ENCODE measurements around the gene TMEM132C. TPM values are rescaled to one million over a fixed set of nuclear protein-coding genes. Genes with fewer than 3 reads are reported as not detected.

TMEM132C gene
- total and polyA plus RNA-seq, 2 of the 8 experiments (the other 6 are each of a cell fraction or from before 2014, with no cell fraction given), result 0.23 to 0.76 TPM

GRCh38 chr12:128322341-128322740 is 55.4 kb downstream of the TMEM132C start:
- H3K23ac ChIP-seq (ENCODE audit: insufficient read length), result no peak overlapping the region
- H3K23me2 ChIP-seq (ENCODE audit: low read depth, low read length), result no peaks in the 10 kb centered on the region
- no peaks in the 10 kb centered on the region for H4K20me1 ChIP-seq (replicated peaks in 1 of 2; ENCODE audit: control insufficient read depth in 1 of 2, insufficient read depth in 2 of 2, low read length in 2 of 2)
- no peak overlapping the region for H3K4me2 ChIP-seq (ENCODE audit: insufficient read depth in 1 of 2, low read depth in 2 of 2, low read length in 2 of 2)
- DNase-seq (ENCODE audit: low read depth in 1 of 2, low spot score in 2 of 2) (no peak), FAIRE-seq (no peak)
- no peak overlapping the region for H3K18ac ChIP-seq (ENCODE audit: extremely low read depth, low read length)
- H4K8ac ChIP-seq (ENCODE audit: extremely low read depth, insufficient read depth, low read length), result no peak overlapping the region
- no peak overlapping the region for H4K91ac ChIP-seq (replicated peaks; ENCODE audit: insufficient read length, low read length)
- no peak overlapping the region for H3K14ac ChIP-seq (ENCODE audit: insufficient read length)
- H2AK5ac ChIP-seq (ENCODE audit: low read depth, low read length), result no peak overlapping the region
- no peak overlapping the region for H2BK5ac ChIP-seq (ENCODE audit: low read depth, low read length)
- WGBS, 2 experiments (ENCODE audit: extremely low coverage in 1 of 2, insufficient coverage in 1 of 2, insufficient read length in 1 of 2, insufficient replicate concordance in 2 of 2, low coverage in 1 of 2, low lambda C conversion rate in 2 of 2, missing lambda C conversion rate in 1 of 2), result 92% methylated on average over 5 of the region's 5 CpGs; no CpG with 5 or more reads in 1 of the 2 experiments
- no peaks in the 10 kb centered on the region for H3K79me2 ChIP-seq (ENCODE audit: control insufficient read depth in 1 of 2, insufficient read depth in 2 of 2, low read length in 2 of 2)
- H2BK15ac ChIP-seq (ENCODE audit: low read length), result no peak overlapping the region
- CTCF ChIA-PET (ENCODE audit: partially characterized antibody), result no interaction called here
- H3K79me1 ChIP-seq (ENCODE audit: low read depth, low read length), result no peaks in the 10 kb centered on the region
- no peaks in the 10 kb centered on the region for H3K9me3 ChIP-seq (ENCODE audit: insufficient read depth in 2 of 2, low read depth in 1 of 2, low read length in 1 of 2)
- no peaks in the 10 kb centered on the region for H3K36me3 ChIP-seq (ENCODE audit: control insufficient read depth in 2 of 4, insufficient read depth in 4 of 4, low read length in 3 of 4)
- no peak overlapping the region for H2BK120ac ChIP-seq (replicated peaks; ENCODE audit: low read depth, low read length)
- no peak overlapping the region for H4K5ac ChIP-seq (ENCODE audit: insufficient read length, low read depth, low read length)
- POLR2A ChIA-PET (ENCODE audit: partially characterized antibody), result no interaction called here
- H2BK12ac ChIP-seq (ENCODE audit: low read depth, low read length), result no peak overlapping the region
- H3K27ac ChIP-seq (ENCODE audit: low read depth, low read length), result no peak overlapping the region
- H3K27me3 ChIP-seq (replicated peaks in 1 of 4; ENCODE audit: control insufficient read depth in 3 of 4, extremely low read depth in 1 of 4, insufficient read depth in 3 of 4, low read length in 3 of 4), result peaks cover 0 to 2% (median 0%) of the 10 kb centered on the region in 4 experiments; a peak in 1 of 7 replicates
- no peak overlapping the region for H3K4me3 ChIP-seq (ENCODE audit: extremely low read depth in 1 of 4, insufficient read depth in 2 of 4, low read depth in 3 of 4, low read length in 4 of 4)
- no peak overlapping the region for H3K4ac ChIP-seq (replicated peaks; ENCODE audit: insufficient read length, low read depth, low read length)
- no peak overlapping the region for H3K56ac ChIP-seq (replicated peaks; ENCODE audit: insufficient read length, low read depth, low read length)
- H3K4me1 ChIP-seq (replicated peaks in 1 of 4; ENCODE audit: control insufficient read depth in 3 of 4, insufficient read depth in 4 of 4, low read length in 3 of 4), result no peaks in the 10 kb centered on the region; a peak in 2 of 7 replicates
- no peak overlapping the region for H3K9ac ChIP-seq (replicated peaks in 1 of 4; ENCODE audit: extremely low read depth in 1 of 4, low read depth in 3 of 4, low read length in 3 of 4)
- no peak overlapping the region for H2BK20ac ChIP-seq (ENCODE audit: low read length)
- H2AFZ ChIP-seq (ENCODE audit: low read length), result no peak overlapping the region
- no peak for TF ChIP-seq TEAD4 (IDR thresholded peaks at IDR 0.05; ENCODE audit: low read depth, low read length)
- TF ChIP-seq RAD21 (IDR thresholded peaks at IDR 0.05 in 1 of 2, conservative IDR thresholded peaks at IDR 0.05 in 1 of 2; ENCODE audit: low read depth in 2 of 2, low read length in 2 of 2), result no peak
- TF ChIP-seq, protein P1, sequence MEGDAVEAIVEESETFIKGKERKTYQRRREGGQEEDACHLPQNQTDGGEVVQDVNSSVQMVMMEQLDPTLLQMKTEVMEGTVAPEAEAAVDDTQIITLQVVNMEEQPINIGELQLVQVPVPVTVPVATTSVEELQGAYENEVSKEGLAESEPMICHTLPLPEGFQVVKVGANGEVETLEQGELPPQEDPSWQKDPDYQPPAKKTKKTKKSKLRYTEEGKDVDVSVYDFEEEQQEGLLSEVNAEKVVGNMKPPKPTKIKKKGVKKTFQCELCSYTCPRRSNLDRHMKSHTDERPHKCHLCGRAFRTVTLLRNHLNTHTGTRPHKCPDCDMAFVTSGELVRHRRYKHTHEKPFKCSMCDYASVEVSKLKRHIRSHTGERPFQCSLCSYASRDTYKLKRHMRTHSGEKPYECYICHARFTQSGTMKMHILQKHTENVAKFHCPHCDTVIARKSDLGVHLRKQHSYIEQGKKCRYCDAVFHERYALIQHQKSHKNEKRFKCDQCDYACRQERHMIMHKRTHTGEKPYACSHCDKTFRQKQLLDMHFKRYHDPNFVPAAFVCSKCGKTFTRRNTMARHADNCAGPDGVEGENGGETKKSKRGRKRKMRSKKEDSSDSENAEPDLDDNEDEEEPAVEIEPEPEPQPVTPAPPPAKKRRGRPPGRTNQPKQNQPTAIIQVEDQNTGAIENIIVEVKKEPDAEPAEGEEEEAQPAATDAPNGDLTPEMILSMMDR (IDR thresholded peaks at IDR 0.05; ENCODE audit: control extremely low read depth in 1 of 3, insufficient read depth in 1 of 3, low read depth in 1 of 3, low read length in 3 of 3), result no peak
- TF ChIP-seq E2F6 (IDR thresholded peaks at IDR 0.05), result no peak
- TF ChIP-seq CHD2 (IDR thresholded peaks at IDR 0.05; ENCODE audit: low read length), result no peak
- TF ChIP-seq GTF2F1 (IDR thresholded peaks at IDR 0.05; ENCODE audit: borderline replicate concordance, low read depth, low read length), result no peak
- TF ChIP-seq SRF (IDR thresholded peaks at IDR 0.05; ENCODE audit: low read depth, low read length), result no peak
- TF ChIP-seq CEBPB (IDR thresholded peaks at IDR 0.05; ENCODE audit: low read depth, low read length), result no peak
- TF ChIP-seq SIRT6 (IDR thresholded peaks at IDR 0.05; ENCODE audit: low read length), result no peak
- no peak for TF ChIP-seq ASH2L (IDR thresholded peaks at IDR 0.05; ENCODE audit: low read length)
